Measurements from ENCODE around the gene ZNF677.

The ZNF677 gene

GRCh38 chr19:53193535-53194222, 61.0 kb downstream of the ZNF677 start:
- DNase-seq = peak in 1 of 14 donors; percentile 17

DNA sequence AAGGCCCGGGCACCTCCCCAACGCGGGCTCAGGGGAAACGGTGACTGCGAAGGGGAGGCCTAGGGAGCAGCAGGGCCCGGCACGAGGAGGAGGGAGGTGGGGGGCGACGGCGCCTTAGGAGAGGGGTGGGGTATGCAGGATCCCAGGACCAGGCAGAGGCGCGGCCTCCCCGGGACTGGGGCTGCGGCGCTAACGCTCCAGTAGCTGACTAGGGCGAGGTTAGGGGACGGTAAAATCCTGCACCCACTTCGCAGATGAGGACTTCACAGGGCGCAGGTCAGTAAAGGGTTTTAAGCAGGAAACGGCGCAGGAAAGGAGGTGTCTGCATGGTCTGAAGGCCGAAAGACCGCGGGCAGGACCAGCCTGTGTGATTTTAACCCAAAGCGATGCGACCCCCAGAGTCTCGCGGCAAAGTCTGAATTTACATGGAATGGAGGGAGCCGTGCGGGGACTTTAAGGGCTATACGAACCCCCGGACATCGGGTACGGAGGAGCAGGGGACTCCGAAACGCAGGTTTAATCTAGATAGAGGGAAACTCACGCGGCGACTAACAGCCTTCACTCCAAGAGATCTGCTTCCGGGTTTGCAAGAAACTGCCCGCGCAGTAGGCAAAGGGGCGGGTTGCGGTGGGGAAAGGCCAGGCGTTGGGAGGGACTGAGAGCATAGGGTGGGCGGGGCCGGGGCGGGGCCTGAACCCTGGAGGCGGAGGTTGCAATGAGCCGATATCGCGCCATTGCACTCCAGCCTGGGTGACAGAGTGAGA, 61.7 kb downstream of the ZNF677 start, which contains the start of gene ZNF665:
TSS of gene ZNF665 (minus strand) at position 588 of the 764 bp plus-strand sequence. CDS start 10,460 bp downstream, outside the sequence.
- peak; percentile 3 to 86 (median 76) for DNase-seq

- DNase-seq = no peak
Observed at GRCh38 chr19:53190253-53190652, 64.4 kb downstream of the ZNF677 start.

DNA sequence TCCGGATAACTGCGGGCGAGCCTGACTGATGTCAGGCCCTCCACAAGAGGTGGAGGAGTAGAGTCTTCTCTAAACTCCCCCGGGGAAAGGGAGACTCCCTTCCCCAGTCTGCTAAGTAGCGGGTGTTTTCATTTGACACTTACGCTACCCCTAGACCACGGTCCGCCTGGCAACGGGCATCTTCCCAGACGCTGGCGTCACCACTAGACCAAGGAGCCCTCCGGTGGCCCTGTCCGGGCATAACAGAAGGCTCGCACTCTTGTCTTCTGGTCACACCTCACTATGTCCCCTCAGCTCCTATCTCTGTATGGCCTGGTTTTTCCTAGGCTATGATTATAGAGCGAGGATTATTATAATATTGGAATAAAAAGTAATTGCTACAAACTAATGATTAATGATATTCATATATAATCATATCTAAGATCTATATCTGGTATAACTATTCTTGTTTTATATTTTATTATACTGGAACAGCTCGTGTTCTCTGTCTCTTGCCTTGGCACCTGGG, 64.9 kb downstream of the ZNF677 start:
- peak in 1 of 14 donors; percentile 13 for DNase-seq

Data from C1 segment of cervical spinal cord (tissue), 14 donors.